HEK293 (cell line): ENCODE measurements around the gene NELL1.

Experiments
- CTCF ChIA-PET: fragments of 350-600 bp; formaldehyde crosslinking; extraction: SDS; loops from one replicate; lab custom pipeline; 2021; ENCODE audit warnings: antibody characterized with exemption; lab: Yijun Ruan, JAX
- POLR2A ChIA-PET: fragments of 300-600 bp; formaldehyde crosslinking; extraction: SDS; loops from one replicate; lab custom pipeline; 2020; ENCODE audit warnings: antibody characterized with exemption, inconsistent platforms; lab: Yijun Ruan, JAX
- H3K27ac ChIP-seq: fragments of 200-500 bp; sonication (Bioruptor generic); 2 replicates; pipeline ENCODE4 v1.5.1; 2014; ENCODE audit warnings: low read depth, low read length, control low read depth, inconsistent platforms; ENCODE audit errors: extremely low read depth
- H3K36me3 ChIP-seq, 2 experiments: fragments of 200-500 bp in 1 of 2; sonication (Bioruptor generic) in 1 of 2; 1 replicate in 1 of 2; 2 replicates in 1 of 2; pipeline ENCODE4 v1.5.1; 2014 to 2017; ENCODE audit warnings: inconsistent platforms in 2 of 2, low read length in 2 of 2; ENCODE audit not compliant: control insufficient read depth in 2 of 2, insufficient read depth in 1 of 2
- H3K4me1 ChIP-seq: fragments of 200-500 bp; sonication (Bioruptor generic); 2 replicates; pipeline ENCODE4 v1.5.1; 2014; ENCODE audit warnings: mild to moderate bottlenecking, low read length, inconsistent platforms; ENCODE audit not compliant: control insufficient read depth, insufficient read depth
- H3K4me3 ChIP-seq: 2 replicates; pipeline ENCODE4 v1.5.1; 2011; ENCODE audit warnings: low read depth, mild to moderate bottlenecking, control low read depth, low read length, moderate library complexity
- H3K9me3 ChIP-seq: fragments of 200-500 bp; sonication (Bioruptor generic); 2 replicates; pipeline ENCODE4 v1.5.1; 2014; ENCODE audit warnings: low read depth, low read length, inconsistent platforms; ENCODE audit not compliant: control insufficient read depth, insufficient read depth
- BCL11B ChIP-seq: fragments of 450-650 bp; formaldehyde crosslinking; IDR thresholded peaks from 2 replicates; pipeline ENCODE4 v1.5.1; 2016; ENCODE audit warnings: low read depth, missing biosample characterization, missing genetic modification characterization
- HOXA7 ChIP-seq: sonication (generic); formaldehyde crosslinking; IDR thresholded peaks from 2 replicates; pipeline ENCODE4 v1.8.1; 2022; ENCODE audit warnings: missing genetic modification reagents, borderline replicate concordance
- SALL2 ChIP-seq: fragments of 450-650 bp; formaldehyde crosslinking; IDR thresholded peaks from 2 replicates; pipeline ENCODE4 v1.5.0; 2017; ENCODE audit warnings: missing biosample characterization, mild to moderate bottlenecking, missing genetic modification characterization, borderline replicate concordance
- ZBTB21 ChIP-seq: fragments of 450-650 bp; formaldehyde crosslinking; IDR thresholded peaks from 2 replicates; pipeline ENCODE4 v1.5.1; 2017; ENCODE audit warnings: missing biosample characterization, missing genetic modification characterization
- ZFP3 ChIP-seq: fragments of 450-650 bp; formaldehyde crosslinking; IDR thresholded peaks from 2 replicates; pipeline ENCODE4 v1.5.1; 2016; ENCODE audit warnings: low read depth, missing biosample characterization, missing genetic modification characterization
- ZNF140 ChIP-seq: fragments of 450-650 bp; formaldehyde crosslinking; IDR thresholded peaks from 2 replicates; pipeline ENCODE4 v1.5.1; 2016; ENCODE audit warnings: missing biosample characterization, missing genetic modification characterization
- ZNF146 ChIP-seq: fragments of 450-650 bp; formaldehyde crosslinking; IDR thresholded peaks from 2 replicates; pipeline ENCODE4 v1.5.1; 2016; ENCODE audit warnings: missing biosample characterization, missing genetic modification characterization
- ZNF239 ChIP-seq: fragments of 450-650 bp; formaldehyde crosslinking; IDR thresholded peaks from 2 replicates; pipeline ENCODE4 v1.5.1; 2016; ENCODE audit warnings: missing biosample characterization, missing genetic modification characterization
- ZNF248 ChIP-seq: fragments of 450-650 bp; formaldehyde crosslinking; IDR thresholded peaks from 2 replicates; pipeline ENCODE4 v1.5.1; 2017; ENCODE audit warnings: missing biosample characterization, missing genetic modification characterization
- ZNF426 ChIP-seq: fragments of 450-650 bp; formaldehyde crosslinking; IDR thresholded peaks from 2 replicates; pipeline ENCODE4 v1.5.1; 2017; ENCODE audit warnings: missing biosample characterization, missing genetic modification characterization, mild to moderate bottlenecking, inconsistent platforms, moderate library complexity
- ZNF544 ChIP-seq: fragments of 450-650 bp; formaldehyde crosslinking; IDR thresholded peaks from 2 replicates; pipeline ENCODE4 v1.5.0; 2017; ENCODE audit warnings: missing biosample characterization, missing genetic modification characterization
- ZNF560 ChIP-seq: fragments of 450-650 bp; formaldehyde crosslinking; IDR thresholded peaks from 2 replicates; pipeline ENCODE4 v1.5.1; 2017; ENCODE audit warnings: missing biosample characterization, missing genetic modification characterization, borderline replicate concordance
- ZNF571 ChIP-seq: fragments of 450-650 bp; formaldehyde crosslinking; IDR thresholded peaks from 2 replicates; pipeline ENCODE4 v1.5.0; 2017; ENCODE audit warnings: missing biosample characterization, missing genetic modification characterization
- ZNF654 ChIP-seq: fragments of 450-650 bp; formaldehyde crosslinking; IDR thresholded peaks from 2 replicates; pipeline ENCODE4 v1.5.1; 2016; ENCODE audit warnings: low read depth, missing biosample characterization, missing genetic modification characterization
- ZXDB ChIP-seq: fragments of 450-650 bp; formaldehyde crosslinking; IDR thresholded peaks from 2 replicates; pipeline ENCODE4 v1.5.1; 2016; ENCODE audit warnings: missing biosample characterization, missing genetic modification characterization
- TF ChIP-seq, protein P1 (sequence below): fragments of 450-650 bp; formaldehyde crosslinking; IDR thresholded peaks from 2 replicates; pipeline ENCODE4 v1.5.1; 2016; ENCODE audit warnings: missing biosample characterization, missing genetic modification characterization, low read depth
- TF ChIP-seq, protein P2 (sequence below): fragments of 450-650 bp; formaldehyde crosslinking; IDR thresholded peaks from 2 replicates; pipeline ENCODE4 v1.5.1; 2017; ENCODE audit warnings: missing biosample characterization, missing genetic modification characterization
- TF ChIP-seq, protein P3 (sequence below): fragments of 450-650 bp; formaldehyde crosslinking; IDR thresholded peaks from 2 replicates; pipeline ENCODE4 v1.5.0; 2017; ENCODE audit warnings: missing biosample characterization, missing genetic modification characterization, borderline replicate concordance
- TF ChIP-seq, protein P4 (sequence below): fragments of 450-650 bp; formaldehyde crosslinking; optimal IDR thresholded peaks from 2 replicates; pipeline ENCODE3; 2016; ENCODE audit warnings: missing biosample characterization, mild to moderate bottlenecking, missing genetic modification characterization
- TF ChIP-seq, protein P5 (sequence below): fragments of 450-650 bp; formaldehyde crosslinking; IDR thresholded peaks from 2 replicates; pipeline ENCODE4 v1.5.1; 2016; ENCODE audit warnings: missing biosample characterization, missing genetic modification characterization
- TF ChIP-seq, protein P6 (sequence below): fragments of 450-650 bp; formaldehyde crosslinking; IDR thresholded peaks from 2 replicates; pipeline ENCODE4 v1.5.1; 2016; ENCODE audit warnings: missing biosample characterization, missing genetic modification characterization, borderline replicate concordance

NELL1 gene

DNA sequence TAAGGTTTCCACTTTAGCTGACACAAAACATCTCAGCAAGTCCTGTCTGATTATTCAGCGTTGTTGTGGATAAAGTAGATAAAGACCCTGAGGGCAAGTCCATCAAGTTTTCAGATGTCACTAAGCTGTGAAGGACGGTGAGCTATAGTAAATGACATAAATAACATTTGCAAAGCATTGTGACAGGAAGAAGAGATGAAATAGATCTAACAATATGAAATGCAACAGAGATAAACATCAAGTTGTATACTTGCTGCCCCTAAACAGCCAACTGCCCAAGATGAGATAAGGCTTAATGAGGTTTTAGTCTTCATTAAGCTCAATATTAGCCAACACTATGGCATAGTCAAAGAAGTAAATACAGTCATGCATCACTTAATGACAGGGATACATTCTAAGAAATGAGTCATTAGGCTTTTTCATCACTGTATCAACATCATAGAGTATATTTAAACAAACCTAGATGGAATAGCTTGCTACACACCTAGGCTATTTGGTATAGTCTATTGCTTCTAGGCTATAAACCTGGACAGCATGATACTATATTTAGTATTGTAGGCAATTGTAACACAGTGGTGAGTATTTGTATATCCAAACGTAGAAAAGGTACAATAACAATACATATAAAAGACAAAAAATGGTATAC lies 898.4 kb downstream of the NELL1 start (continued):
- TF ChIP-seq, protein P1, sequence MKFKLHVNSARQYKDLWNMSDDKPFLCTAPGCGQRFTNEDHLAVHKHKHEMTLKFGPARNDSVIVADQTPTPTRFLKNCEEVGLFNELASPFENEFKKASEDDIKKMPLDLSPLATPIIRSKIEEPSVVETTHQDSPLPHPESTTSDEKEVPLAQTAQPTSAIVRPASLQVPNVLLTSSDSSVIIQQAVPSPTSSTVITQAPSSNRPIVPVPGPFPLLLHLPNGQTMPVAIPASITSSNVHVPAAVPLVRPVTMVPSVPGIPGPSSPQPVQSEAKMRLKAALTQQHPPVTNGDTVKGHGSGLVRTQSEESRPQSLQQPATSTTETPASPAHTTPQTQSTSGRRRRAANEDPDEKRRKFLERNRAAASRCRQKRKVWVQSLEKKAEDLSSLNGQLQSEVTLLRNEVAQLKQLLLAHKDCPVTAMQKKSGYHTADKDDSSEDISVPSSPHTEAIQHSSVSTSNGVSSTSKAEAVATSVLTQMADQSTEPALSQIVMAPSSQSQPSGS (tag by site-specific recombination), result no peak
- no peak for TF ChIP-seq ZNF571 (tag by site-specific recombination)
- TF ChIP-seq ZNF146 (tag by site-specific recombination), result no peak
- no peak for TF ChIP-seq SALL2 (tag by site-specific recombination)
- TF ChIP-seq ZNF544 (tag by site-specific recombination), result no peak
- TF ChIP-seq, protein P2, sequence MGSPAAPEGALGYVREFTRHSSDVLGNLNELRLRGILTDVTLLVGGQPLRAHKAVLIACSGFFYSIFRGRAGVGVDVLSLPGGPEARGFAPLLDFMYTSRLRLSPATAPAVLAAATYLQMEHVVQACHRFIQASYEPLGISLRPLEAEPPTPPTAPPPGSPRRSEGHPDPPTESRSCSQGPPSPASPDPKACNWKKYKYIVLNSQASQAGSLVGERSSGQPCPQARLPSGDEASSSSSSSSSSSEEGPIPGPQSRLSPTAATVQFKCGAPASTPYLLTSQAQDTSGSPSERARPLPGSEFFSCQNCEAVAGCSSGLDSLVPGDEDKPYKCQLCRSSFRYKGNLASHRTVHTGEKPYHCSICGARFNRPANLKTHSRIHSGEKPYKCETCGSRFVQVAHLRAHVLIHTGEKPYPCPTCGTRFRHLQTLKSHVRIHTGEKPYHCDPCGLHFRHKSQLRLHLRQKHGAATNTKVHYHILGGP (tag by site-specific recombination), result no peak
- TF ChIP-seq, protein P3, sequence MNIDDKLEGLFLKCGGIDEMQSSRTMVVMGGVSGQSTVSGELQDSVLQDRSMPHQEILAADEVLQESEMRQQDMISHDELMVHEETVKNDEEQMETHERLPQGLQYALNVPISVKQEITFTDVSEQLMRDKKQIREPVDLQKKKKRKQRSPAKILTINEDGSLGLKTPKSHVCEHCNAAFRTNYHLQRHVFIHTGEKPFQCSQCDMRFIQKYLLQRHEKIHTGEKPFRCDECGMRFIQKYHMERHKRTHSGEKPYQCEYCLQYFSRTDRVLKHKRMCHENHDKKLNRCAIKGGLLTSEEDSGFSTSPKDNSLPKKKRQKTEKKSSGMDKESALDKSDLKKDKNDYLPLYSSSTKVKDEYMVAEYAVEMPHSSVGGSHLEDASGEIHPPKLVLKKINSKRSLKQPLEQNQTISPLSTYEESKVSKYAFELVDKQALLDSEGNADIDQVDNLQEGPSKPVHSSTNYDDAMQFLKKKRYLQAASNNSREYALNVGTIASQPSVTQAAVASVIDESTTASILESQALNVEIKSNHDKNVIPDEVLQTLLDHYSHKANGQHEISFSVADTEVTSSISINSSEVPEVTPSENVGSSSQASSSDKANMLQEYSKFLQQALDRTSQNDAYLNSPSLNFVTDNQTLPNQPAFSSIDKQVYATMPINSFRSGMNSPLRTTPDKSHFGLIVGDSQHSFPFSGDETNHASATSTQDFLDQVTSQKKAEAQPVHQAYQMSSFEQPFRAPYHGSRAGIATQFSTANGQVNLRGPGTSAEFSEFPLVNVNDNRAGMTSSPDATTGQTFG (tag by site-specific recombination), result no peak
- no peak for TF ChIP-seq ZXDB (tag by site-specific recombination)
- TF ChIP-seq, protein P4, sequence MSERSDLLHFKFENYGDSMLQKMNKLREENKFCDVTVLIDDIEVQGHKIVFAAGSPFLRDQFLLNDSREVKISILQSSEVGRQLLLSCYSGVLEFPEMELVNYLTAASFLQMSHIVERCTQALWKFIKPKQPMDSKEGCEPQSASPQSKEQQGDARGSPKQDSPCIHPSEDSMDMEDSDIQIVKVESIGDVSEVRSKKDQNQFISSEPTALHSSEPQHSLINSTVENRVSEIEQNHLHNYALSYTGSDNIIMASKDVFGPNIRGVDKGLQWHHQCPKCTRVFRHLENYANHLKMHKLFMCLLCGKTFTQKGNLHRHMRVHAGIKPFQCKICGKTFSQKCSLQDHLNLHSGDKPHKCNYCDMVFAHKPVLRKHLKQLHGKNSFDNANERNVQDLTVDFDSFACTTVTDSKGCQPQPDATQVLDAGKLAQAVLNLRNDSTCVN (tag by site-specific recombination), result no peak
- TF ChIP-seq, all 188 proteins: peak for 0

DNA sequence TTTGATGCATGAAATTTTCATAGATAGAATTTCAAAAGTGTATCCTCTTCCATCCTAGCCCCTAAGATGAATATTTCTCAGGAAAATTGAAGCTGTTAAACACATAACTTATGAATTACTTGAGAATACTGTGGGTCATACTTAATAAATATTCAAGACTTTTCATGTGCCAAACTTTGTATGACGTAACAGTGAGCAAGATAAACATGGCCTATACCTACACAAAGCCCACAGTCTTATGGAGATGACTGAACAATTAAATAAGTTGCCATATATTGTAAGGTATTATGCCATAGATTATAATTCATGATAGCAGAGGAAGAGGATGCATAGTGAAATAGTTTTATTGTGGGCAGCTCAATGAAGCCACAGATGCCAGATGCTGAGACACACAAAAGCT lies 902.8 kb downstream of the NELL1 start:
- Histone ChIP-seq H3K36me3 (no peaks in the 10 kb centered on the region), H3K4me3 (no peak overlapping the region), H3K27ac (no peak overlapping the region), H3K4me1 (no peaks in the 10 kb centered on the region), H3K9me3 (no peaks in the 10 kb centered on the region)
- POLR2A ChIA-PET, result no interaction called here
- TF ChIP-seq ZNF248 (tag by site-specific recombination) (no peak), ZNF239 (tag by site-specific recombination) (no peak), ZFP3 (tag by site-specific recombination) (no peak), HOXA7 (no peak), ZNF571 (tag by site-specific recombination) (no peak), ZBTB21 (tag by site-specific recombination) (no peak), ZNF426 (tag by site-specific recombination) (no peak), ZNF140 (tag by site-specific recombination) (no peak)
- CTCF ChIA-PET, result no interaction called here

DNA sequence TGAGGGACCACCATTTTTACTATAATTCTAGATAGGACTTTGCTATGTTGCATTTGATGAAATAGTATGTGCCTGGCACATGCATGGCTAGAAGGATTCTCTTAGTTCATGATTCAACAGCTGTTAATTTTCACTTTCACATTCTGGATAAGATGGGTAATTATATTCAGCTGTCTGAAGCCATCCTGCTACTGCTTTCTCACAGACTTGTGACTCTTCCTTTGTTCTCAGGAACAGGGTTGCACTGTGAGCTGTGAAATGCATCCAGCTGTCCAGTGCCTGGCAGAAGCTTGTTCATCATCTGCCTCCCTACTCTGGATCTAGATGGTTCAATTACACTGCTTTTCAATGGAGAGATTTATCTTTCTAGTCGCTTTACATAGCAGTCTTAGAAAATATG lies 913.4 kb downstream of the NELL1 start:
- H3K4me1 ChIP-seq, result no peaks in the 10 kb centered on the region
- no peaks in the 10 kb centered on the region for H3K36me3 ChIP-seq
- H3K4me3 ChIP-seq, result no peak overlapping the region
- no peak overlapping the region for H3K27ac ChIP-seq
- CTCF ChIA-PET, result interaction anchor here (1.1 kb wide), 1 partner anchor 70 kb away, joined by 4 read pairs; no protein-coding TSS in a partner anchor
- POLR2A ChIA-PET, result no interaction called here
- H3K9me3 ChIP-seq, result no peaks in the 10 kb centered on the region
- no peak for TF ChIP-seq ZNF654 (tag by site-specific recombination)
- TF ChIP-seq, protein P5, sequence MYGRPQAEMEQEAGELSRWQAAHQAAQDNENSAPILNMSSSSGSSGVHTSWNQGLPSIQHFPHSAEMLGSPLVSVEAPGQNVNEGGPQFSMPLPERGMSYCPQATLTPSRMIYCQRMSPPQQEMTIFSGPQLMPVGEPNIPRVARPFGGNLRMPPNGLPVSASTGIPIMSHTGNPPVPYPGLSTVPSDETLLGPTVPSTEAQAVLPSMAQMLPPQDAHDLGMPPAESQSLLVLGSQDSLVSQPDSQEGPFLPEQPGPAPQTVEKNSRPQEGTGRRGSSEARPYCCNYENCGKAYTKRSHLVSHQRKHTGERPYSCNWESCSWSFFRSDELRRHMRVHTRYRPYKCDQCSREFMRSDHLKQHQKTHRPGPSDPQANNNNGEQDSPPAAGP (tag by site-specific recombination), result no peak
- no peak for TF ChIP-seq BCL11B (tag by site-specific recombination)
- TF ChIP-seq ZNF560 (tag by site-specific recombination), result no peak
- TF ChIP-seq, protein P6, sequence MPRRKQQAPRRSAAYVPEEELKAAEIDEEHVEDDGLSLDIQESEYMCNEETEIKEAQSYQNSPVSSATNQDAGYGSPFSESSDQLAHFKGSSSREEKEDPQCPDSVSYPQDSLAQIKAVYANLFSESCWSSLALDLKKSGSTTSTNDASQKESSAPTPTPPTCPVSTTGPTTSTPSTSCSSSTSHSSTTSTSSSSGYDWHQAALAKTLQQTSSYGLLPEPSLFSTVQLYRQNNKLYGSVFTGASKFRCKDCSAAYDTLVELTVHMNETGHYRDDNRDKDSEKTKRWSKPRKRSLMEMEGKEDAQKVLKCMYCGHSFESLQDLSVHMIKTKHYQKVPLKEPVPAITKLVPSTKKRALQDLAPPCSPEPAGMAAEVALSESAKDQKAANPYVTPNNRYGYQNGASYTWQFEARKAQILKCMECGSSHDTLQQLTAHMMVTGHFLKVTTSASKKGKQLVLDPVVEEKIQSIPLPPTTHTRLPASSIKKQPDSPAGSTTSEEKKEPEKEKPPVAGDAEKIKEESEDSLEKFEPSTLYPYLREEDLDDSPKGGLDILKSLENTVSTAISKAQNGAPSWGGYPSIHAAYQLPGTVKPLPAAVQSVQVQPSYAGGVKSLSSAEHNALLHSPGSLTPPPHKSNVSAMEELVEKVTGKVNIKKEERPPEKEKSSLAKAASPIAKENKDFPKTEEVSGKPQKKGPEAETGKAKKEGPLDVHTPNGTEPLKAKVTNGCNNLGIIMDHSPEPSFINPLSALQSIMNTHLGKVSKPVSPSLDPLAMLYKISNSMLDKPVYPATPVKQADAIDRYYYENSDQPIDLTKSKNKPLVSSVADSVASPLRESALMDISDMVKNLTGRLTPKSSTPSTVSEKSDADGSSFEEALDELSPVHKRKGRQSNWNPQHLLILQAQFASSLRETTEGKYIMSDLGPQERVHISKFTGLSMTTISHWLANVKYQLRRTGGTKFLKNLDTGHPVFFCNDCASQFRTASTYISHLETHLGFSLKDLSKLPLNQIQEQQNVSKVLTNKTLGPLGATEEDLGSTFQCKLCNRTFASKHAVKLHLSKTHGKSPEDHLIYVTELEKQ (tag by site-specific recombination), result no peak
